HG03571 (cell line): ENCODE data around the gene SBK3.

Experiments used
- ATAC-seq: cut with Tn5 transposase; IDR thresholded peaks from one replicate; pipeline ENCODE4 v1.9.1; 2021; ENCODE audit not compliant: unreplicated experiment

SBK3 gene

DNA sequence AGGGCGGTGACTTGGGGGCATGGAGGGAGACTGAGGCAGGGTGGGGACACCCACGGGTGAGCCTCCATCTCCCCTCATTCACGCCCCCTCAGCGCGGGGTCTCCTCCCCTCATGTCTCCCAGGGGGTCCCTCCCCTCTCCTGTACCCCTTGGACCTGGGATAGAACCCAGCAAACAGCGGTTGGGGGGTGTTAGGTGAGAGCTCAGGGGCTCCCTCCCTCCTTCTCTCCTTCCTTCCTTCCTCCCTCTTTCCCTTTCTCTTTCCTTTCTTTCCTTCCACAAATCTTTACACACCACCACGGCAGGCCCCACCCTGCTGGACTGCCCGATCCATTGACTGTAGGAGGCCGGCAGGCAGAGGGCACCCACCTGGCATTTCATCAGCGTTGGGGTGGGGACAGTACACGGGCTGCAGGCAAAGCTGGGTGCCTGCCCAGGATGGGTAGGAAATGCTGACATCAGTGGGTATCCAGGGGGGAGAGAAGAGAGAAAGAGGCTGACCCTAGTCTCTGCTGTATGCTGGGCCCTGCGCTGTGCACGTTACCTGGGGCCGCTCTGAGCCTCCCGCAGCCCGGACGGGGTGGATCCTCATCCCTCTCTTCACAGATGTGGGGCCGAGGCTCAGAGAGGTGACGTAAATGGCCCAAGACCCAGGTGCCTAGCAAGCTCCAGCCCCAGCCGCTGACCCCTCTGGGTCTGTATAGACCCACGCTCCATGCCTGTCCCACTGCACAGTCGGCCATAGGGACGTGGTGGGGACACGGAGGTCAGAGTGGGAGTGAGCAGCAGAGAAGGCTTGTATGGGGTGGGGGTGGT lies 53.6 kb downstream of the SBK3 start:
- no peak for ATAC-seq
